Glutamatergic neuron (in vitro differentiated cells): Measurements from ENCODE around the gene HOXB1. TPM values are rescaled to one million over a fixed set of nuclear protein-coding genes. Genes with fewer than 3 reads are reported as not detected.

Experiments
- DNase-seq: peaks from one replicate; pipeline ENCODE4 v3.0.0; 2022
- H3K27ac Mint-ChIP-seq: one replicate; pipeline ENCODE4 v1.8.0; 2020; ENCODE audit warnings: mild to moderate bottlenecking, mixed read lengths, inconsistent platforms; ENCODE audit not compliant: unreplicated experiment
- H3K27me3 Mint-ChIP-seq: one replicate; pipeline ENCODE4 v1.8.0; 2020; ENCODE audit warnings: mild to moderate bottlenecking, moderate library complexity, mixed read lengths, inconsistent platforms; ENCODE audit not compliant: unreplicated experiment
- H3K36me3 Mint-ChIP-seq: one replicate; pipeline ENCODE4 v1.8.0; 2020; ENCODE audit warnings: mild to moderate bottlenecking, mixed read lengths, inconsistent platforms; ENCODE audit not compliant: unreplicated experiment
- H3K4me1 Mint-ChIP-seq: one replicate; pipeline ENCODE4 v1.8.0; 2020; ENCODE audit warnings: mild to moderate bottlenecking, low read depth, mixed read lengths, inconsistent platforms; ENCODE audit not compliant: unreplicated experiment
- H3K4me3 Mint-ChIP-seq: one replicate; pipeline ENCODE4 v1.8.0; 2020; ENCODE audit warnings: mild to moderate bottlenecking, mixed read lengths, inconsistent platforms; ENCODE audit not compliant: unreplicated experiment
- H3K9me3 Mint-ChIP-seq: one replicate; pipeline ENCODE4 v1.8.0; 2020; ENCODE audit warnings: mild to moderate bottlenecking, moderate library complexity, mixed read lengths, inconsistent platforms; ENCODE audit not compliant: unreplicated experiment
- CTCF ChIP-seq: fragments of 200-600 bp; sonication (generic); IDR thresholded peaks from one replicate; pipeline ENCODE4 v1.5.0; 2021; ENCODE audit not compliant: partially characterized antibody, unreplicated experiment
- total RNA-seq: library from RNA; stranded (reverse); fragmentation: NEBNext Ultra II Directional; extraction: Animal tissue kit (Norgen Biotek cat#: 25700); gene quantifications from one replicate; pipeline ENCODE4 v1.2.1, GENCODE V29; 2021; ENCODE audit not compliant: unreplicated experiment

HOXB1 gene
- total RNA-seq, 1 donor from 2014 or later, result not detected

GRCh38 chr17:48570325-48571023 is 39.7 kb upstream of the HOXB1 start:
- TF ChIP-seq CTCF, result no peak
- Mint-ChIP-seq H3K4me3 (no peak overlapping the region), H3K27ac (no peak overlapping the region), H3K4me1 (no peaks in the 10 kb centered on the region), H3K27me3 (peaks cover 37% of the 10 kb centered on the region), H3K9me3 (peaks cover 7% of the 10 kb centered on the region), H3K36me3 (no peaks in the 10 kb centered on the region)
- no peak for DNase-seq

GRCh38 chr17:48569674-48570324 is 39.0 kb upstream of the HOXB1 start:
- Mint-ChIP-seq H3K36me3 (no peaks in the 10 kb centered on the region), H3K27ac (no peak overlapping the region), H3K9me3 (peaks cover 7% of the 10 kb centered on the region), H3K4me3 (no peak overlapping the region), H3K27me3 (peaks cover 35% of the 10 kb centered on the region), H3K4me1 (no peaks in the 10 kb centered on the region)
- no peak for TF ChIP-seq CTCF
- no peak for DNase-seq

- Mint-ChIP-seq H3K4me3 (no peak overlapping the region), H3K27me3 (peaks cover 29% of the 10 kb centered on the region), H3K4me1 (no peaks in the 10 kb centered on the region), H3K9me3 (peaks cover 6% of the 10 kb centered on the region), H3K36me3 (no peaks in the 10 kb centered on the region), H3K27ac (no peak overlapping the region)
- no peak for DNase-seq
- no peak for TF ChIP-seq CTCF
Measured at GRCh38 chr17:48569240-48569582, 38.4 kb upstream of the HOXB1 start.

GRCh38 chr17:48568499-48569239 is 37.9 kb upstream of the HOXB1 start:
- peaks cover 6% of the 10 kb centered on the region for H3K9me3 Mint-ChIP-seq
- no peak for DNase-seq
- TF ChIP-seq CTCF, result no peak
- peaks cover 28% of the 10 kb centered on the region for H3K27me3 Mint-ChIP-seq
- no peak overlapping the region for H3K4me3 Mint-ChIP-seq
- no peak overlapping the region for H3K27ac Mint-ChIP-seq
- no peaks in the 10 kb centered on the region for H3K36me3 Mint-ChIP-seq
- peaks cover 2% of the 10 kb centered on the region for H3K4me1 Mint-ChIP-seq
